Small intestine (tissue), 7 donors: ENCODE data around the gene TBCK. TPM values are rescaled to one million over a fixed set of nuclear protein-coding genes. Genes with fewer than 3 reads are reported as not detected.
A peak's percentile ranks its signal among the peaks of the same experiment; 100 is the strongest.

Experiments
- DNase-seq, 2 donors: peaks; one replicate each; pipeline versions ENCODE4 v3.0.0 to v3.0.0-alpha.2; 2013
- FAIRE-seq: peaks from 2 replicates; lab custom pipeline; 2012; peaks lifted over from hg19 to GRCh38; lab: Jason Lieb, UNC
- H3K27ac ChIP-seq, 3 donors: one replicate each; pipeline ENCODE4 v1.5.1; 2013; ENCODE audit warnings: low read length in 2 of 3, mild to moderate bottlenecking in 2 of 3, control low read depth in 1 of 3, inconsistent platforms in 1 of 3, low read depth in 1 of 3, moderate library complexity in 1 of 3
- H3K27me3 ChIP-seq, 3 donors: one replicate each; pipeline ENCODE4 v1.6.1; 2013; ENCODE audit warnings: low read length in 3 of 3, inconsistent platforms in 1 of 3; ENCODE audit not compliant: control insufficient read depth in 3 of 3, insufficient read depth in 3 of 3
- H3K36me3 ChIP-seq, 3 donors: one replicate each; pipeline ENCODE4 v1.6.1; 2013; ENCODE audit warnings: low read length in 3 of 3, inconsistent platforms in 1 of 3, low read depth in 1 of 3, mild to moderate bottlenecking in 1 of 3, moderate library complexity in 1 of 3; ENCODE audit not compliant: control insufficient read depth in 3 of 3, insufficient read depth in 2 of 3
- H3K4me1 ChIP-seq, 3 donors: one replicate each; pipeline ENCODE4 v1.6.1; 2013; ENCODE audit warnings: low read length in 2 of 3, inconsistent platforms in 1 of 3, low read depth in 1 of 3, mild to moderate bottlenecking in 1 of 3, moderate library complexity in 1 of 3; ENCODE audit not compliant: control insufficient read depth in 3 of 3, insufficient read depth in 2 of 3
- H3K4me3 ChIP-seq, 3 donors: one replicate each; pipeline ENCODE4 v1.5.1; 2013; ENCODE audit warnings: low read length in 3 of 3, control low read depth in 1 of 3, inconsistent platforms in 1 of 3, low read depth in 1 of 3, mild to moderate bottlenecking in 1 of 3, moderate library complexity in 1 of 3
- H3K9me3 ChIP-seq, 2 donors: one replicate each; pipeline ENCODE4 v1.6.1; 2013; ENCODE audit warnings: low read depth in 1 of 2, low read length in 1 of 2; ENCODE audit not compliant: control insufficient read depth in 2 of 2, insufficient read depth in 1 of 2
- WGBS, 3 donors: extraction: QIAGEN DNeasy Blood & Tissue Kit; methylation state at CpG; one replicate each; pipeline ENCODE4 v1.1.7; 2013; 5-methylcytosine and 5-hydroxymethylcytosine counted together
- polyA plus RNA-seq, 4 donors: library from polyadenylated mRNA; stranded (reverse) in 3 of 4; unstranded in 1 of 4; fragments of 200-250 nt in 3 of 4; fragments of 120-200 nt in 1 of 4; gene quantifications; one replicate each; pipeline versions ENCODE4 v1.2.1 to v1.2.3, GENCODE V29; 2013
- donor health status: healthy with polysubstance abuse.
- donor health status: control.
- donor health status: control.
- donor health status: Bipolar disorder and iron deficiency.
- donor health status: healthy.

The TBCK gene
- polyA plus RNA-seq, 4 donors = 5.1 to 31.6 (median 9.3) TPM

DNA sequence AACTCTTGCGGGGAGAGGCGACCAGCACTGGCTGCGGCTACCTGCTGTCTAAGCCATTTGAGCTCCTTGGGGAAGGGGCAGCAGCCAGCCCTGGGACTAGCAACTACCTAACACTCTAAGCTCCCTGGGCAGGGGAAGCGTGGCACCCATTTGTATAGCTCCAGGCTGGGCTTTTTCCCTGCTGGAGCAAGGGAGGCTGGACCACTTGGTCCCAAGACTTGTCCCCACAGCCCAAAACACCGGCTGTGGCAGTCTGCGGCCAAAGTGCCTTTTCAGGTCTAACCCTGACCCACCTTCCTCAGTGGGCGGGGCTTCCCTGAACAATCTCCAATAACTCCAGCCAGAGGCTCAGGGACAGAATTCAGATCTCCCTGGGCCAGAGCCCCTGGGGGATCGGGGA, 232.9 kb downstream of the TBCK start:
- Histone ChIP-seq H3K27me3 (no peaks in the 10 kb centered on the region), H3K27ac (no peak overlapping the region), H3K4me1 (no peaks in the 10 kb centered on the region), H3K9me3 (peaks cover 0 to 8% of the 10 kb centered on the region in 2 donors), H3K36me3 (peaks cover 0 to 11% (median 3%) of the 10 kb centered on the region in 3 donors), H3K4me3 (no peak overlapping the region)
- 96 to 98% (median 97%) methylated on average over 8 of the region's 8 CpGs for WGBS, 3 donors
- DNase-seq (no peak), FAIRE-seq (no peak)

DNA sequence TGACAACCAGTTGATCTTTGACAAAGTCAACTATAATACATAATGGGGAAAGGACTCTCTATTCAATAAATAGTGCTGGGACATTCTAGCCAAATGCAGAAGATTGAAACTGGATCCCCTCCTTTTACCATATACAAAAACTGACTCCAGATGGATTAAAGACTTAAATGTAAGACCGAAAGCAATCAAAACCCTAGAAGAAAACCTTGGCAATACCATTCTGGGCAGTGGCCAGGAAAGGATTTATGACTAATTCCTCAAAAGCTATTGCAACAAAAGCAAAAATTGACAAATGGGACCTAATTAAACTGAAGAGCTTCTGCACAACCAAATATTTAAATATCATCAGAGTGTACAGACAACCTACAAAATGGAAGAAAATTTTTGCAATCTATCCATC, 235.6 kb downstream of the TBCK start:
- Histone ChIP-seq H3K4me1 (no peaks in the 10 kb centered on the region), H3K27ac (no peak overlapping the region), H3K9me3 (peaks cover 0 to 16% of the 10 kb centered on the region in 2 donors), H3K36me3 (peaks cover 0 to 17% (median 3%) of the 10 kb centered on the region in 3 donors), H3K27me3 (no peaks in the 10 kb centered on the region), H3K4me3 (no peak overlapping the region)
- WGBS, 3 donors = 87 to 92% (median 91%) methylated on average over 1 of the region's 1 CpG
- DNase-seq (no peak), FAIRE-seq (no peak)

DNA sequence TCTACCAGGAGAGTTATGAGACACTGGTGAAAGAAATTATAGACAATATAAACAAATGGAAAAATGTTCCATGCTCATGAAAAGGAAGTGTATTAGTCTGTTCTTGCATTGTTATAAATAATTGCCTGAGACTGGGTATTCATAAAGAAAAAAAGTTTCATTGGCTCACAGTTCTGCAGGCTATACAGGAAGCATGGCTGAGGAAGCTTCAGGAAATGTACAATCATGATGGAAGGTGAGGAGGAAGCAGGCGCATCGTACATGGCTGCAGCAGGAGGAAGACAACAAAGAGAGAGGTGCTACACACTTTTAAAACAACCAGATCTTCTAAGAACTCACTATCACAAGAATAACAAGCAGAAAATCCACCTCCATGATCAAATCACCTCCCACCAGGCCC, 236.4 kb downstream of the TBCK start:
- no peaks in the 10 kb centered on the region for H3K4me1 ChIP-seq
- H3K9me3 ChIP-seq = peaks cover 0 to 19% of the 10 kb centered on the region in 2 donors
- H3K27me3 ChIP-seq = no peaks in the 10 kb centered on the region
- peaks cover 0 to 19% (median 4%) of the 10 kb centered on the region in 3 donors for H3K36me3 ChIP-seq
- FAIRE-seq (no peak), DNase-seq (no peak)
- 89 to 100% (median 89%) methylated on average over 2 of the region's 2 CpGs for WGBS, 3 donors
- H3K27ac ChIP-seq = no peak overlapping the region
- H3K4me3 ChIP-seq = no peak overlapping the region

DNA sequence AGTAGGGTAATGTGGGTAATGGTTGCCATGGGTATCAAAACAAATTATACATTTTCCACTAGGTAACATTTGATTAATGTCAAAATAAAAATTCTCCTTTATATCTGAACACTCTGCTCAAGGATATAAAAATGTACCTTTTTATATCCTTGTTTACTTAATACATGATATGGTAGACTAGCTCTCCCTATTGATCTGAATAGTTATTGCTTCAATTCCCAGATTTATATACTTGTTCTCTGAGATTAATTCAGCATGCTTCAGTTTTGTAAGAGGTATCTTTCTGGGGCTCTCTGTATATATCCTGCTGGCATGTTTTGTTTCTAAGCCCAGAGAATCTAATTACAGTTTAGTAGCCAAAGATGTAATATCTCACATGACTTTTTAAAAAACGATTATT, 251.0 kb downstream of the TBCK start:
- no peak for FAIRE-seq
- 81 to 93% (median 84%) methylated on average over 1 of the region's 1 CpG for WGBS, 3 donors

DNA sequence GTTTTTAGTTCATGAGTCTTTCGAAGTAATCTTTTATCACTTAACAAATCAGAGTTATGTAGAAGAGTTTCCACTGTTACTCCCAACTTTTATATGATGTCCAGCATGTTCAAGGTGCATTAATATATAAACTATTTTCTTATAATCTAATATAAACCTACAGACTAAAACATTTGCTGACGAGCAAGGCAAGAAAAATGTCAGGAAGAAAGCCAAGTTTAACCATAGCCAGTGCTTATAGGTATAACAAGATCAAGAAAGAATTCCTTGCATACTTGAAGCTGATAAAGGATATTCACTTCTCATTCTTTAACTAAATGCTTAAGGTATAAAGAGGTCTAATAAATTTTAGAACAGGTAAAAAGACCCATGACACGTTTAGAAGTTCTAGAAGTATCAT, 253.0 kb downstream of the TBCK start:
- Histone ChIP-seq H3K36me3 (no peaks in the 10 kb centered on the region), H3K9me3 (no peaks in the 10 kb centered on the region), H3K27ac (no peak overlapping the region), H3K4me3 (no peak overlapping the region), H3K4me1 (no peaks in the 10 kb centered on the region), H3K27me3 (no peaks in the 10 kb centered on the region)
- 67 to 79% (median 69%) methylated on average over 3 of the region's 3 CpGs for WGBS, 3 donors
- no peak for FAIRE-seq
- no peak for DNase-seq

More for the DNA sequence above, 251.0 kb downstream of the TBCK start:
- Histone ChIP-seq H3K9me3 (no peaks in the 10 kb centered on the region), H3K27me3 (no peaks in the 10 kb centered on the region), H3K4me1 (no peaks in the 10 kb centered on the region), H3K4me3 (no peak overlapping the region), H3K36me3 (no peaks in the 10 kb centered on the region), H3K27ac (no peak overlapping the region)
- DNase-seq = peak in 1 of 2 donors; percentile 1

DNA sequence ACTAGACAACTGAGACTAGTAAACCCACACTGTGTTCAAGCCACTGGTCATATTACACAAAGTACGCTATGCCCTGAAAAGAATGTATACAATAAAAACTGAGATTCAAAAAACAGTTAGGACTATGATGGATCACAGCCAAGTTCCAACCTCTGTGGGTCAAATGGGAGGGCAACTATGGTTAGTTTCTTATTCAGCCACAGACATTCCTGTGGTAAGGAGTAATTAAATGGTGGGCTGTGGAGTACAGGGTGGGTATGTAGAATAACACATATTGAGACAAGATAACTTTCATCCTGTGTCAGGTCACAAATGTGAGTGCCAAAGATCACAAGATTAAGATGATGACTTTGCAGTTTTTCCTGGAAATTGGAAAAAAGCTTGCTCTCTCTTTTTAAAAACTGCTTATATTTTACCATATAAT, 253.5 kb downstream of the TBCK start:
- no peaks in the 10 kb centered on the region for H3K27me3 ChIP-seq
- no peaks in the 10 kb centered on the region for H3K4me1 ChIP-seq
- 71 to 84% (median 80%) methylated on average over 1 of the region's 1 CpG for WGBS, 3 donors

DNA sequence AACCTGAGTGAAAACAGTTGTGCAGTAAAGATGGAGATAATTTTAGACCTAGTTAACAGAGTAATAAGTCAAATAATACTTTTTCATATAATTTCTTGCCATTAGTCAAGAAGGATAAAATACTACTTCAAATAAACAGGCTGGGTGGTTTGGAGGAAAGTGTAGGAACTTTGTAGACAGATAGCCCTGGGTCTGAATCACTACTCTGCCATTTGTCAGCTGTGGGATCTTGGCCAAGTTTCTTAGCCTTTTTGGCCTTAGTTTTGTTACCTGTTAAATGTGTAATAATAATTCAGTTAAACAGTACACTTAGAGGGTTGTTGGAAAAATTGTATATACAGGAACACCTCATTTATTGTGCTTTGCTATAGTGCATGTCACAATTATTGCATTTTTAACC, 257.1 kb downstream of the TBCK start:
- no peaks in the 10 kb centered on the region for H3K36me3 ChIP-seq
- no peaks in the 10 kb centered on the region for H3K9me3 ChIP-seq
- H3K27me3 ChIP-seq = no peaks in the 10 kb centered on the region
- H3K4me1 ChIP-seq = no peaks in the 10 kb centered on the region
- no peak overlapping the region for H3K27ac ChIP-seq
- DNase-seq = no peak
- FAIRE-seq = no peak
- no peak overlapping the region for H3K4me3 ChIP-seq

More for the DNA sequence above, 253.5 kb downstream of the TBCK start:
- H3K9me3 ChIP-seq = no peaks in the 10 kb centered on the region
- DNase-seq = no peak
- H3K4me3 ChIP-seq = no peak overlapping the region
- no peak overlapping the region for H3K27ac ChIP-seq
- no peak for FAIRE-seq
- H3K36me3 ChIP-seq = no peaks in the 10 kb centered on the region

DNA sequence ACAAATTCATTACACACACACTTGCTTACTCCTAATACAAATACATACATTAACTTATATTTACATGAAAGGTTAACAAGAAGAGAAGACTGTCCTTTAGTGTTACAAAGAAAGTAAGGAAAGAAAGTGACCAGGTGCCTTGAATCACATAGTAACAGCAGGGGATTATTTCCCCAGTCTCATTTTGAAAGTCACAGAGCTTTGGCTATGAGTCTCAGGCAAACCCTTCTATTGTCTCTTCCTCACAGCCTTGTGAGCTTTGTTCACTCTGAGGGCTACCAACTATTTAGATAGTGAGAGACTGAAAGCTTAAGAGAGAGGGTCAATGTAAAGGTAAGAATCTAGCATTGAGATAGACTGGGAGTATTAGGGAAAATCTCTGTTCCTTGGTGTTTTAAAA, 259.1 kb downstream of the TBCK start:
- Histone ChIP-seq H3K9me3 (no peaks in the 10 kb centered on the region), H3K27ac (no peak overlapping the region), H3K4me1 (no peaks in the 10 kb centered on the region), H3K4me3 (no peak overlapping the region), H3K27me3 (no peaks in the 10 kb centered on the region), H3K36me3 (no peaks in the 10 kb centered on the region)
- no peak for FAIRE-seq
- no peak for DNase-seq

DNA sequence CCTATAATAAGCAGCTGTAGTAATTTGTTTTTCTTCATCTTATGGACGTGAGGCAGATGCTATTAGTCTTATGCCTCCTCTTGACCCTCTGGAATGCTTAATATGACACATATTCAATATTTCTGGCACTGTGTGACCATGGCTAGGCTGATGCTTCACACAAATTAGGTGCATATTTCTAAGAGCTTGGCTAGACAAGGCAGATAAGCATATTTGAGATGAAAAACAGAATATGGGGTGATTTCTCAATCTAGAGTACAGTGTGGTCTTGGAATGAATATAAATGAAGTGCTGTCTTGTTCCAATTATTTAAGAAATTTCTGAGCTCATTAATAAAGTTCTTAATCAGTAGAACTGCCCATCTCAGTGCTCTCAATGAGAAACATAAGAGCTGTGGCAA, 264.5 kb downstream of the TBCK start:
- no peaks in the 10 kb centered on the region for H3K9me3 ChIP-seq
- H3K36me3 ChIP-seq = no peaks in the 10 kb centered on the region
- no peaks in the 10 kb centered on the region for H3K27me3 ChIP-seq
- peaks cover 0 to 3% (median 0%) of the 10 kb centered on the region in 3 donors for H3K4me1 ChIP-seq
- WGBS, 3 donors = 81 to 86% (median 82%) methylated on average over 1 of the region's 1 CpG
- no peak overlapping the region for H3K4me3 ChIP-seq
- no peak overlapping the region for H3K27ac ChIP-seq
- FAIRE-seq (no peak), DNase-seq (no peak)
